ENCODE results near the gene TTC13. TPM values are rescaled to one million over a fixed set of nuclear protein-coding genes. Genes with fewer than 3 reads are reported as not detected.

The TTC13 gene
- total and polyA plus RNA-seq, 2 of the 4 experiments (the other 2 are of a cell fraction): 6.1 to 9.1 TPM

- in situ Hi-C loops (cut with MboI; ENCODE audit: low sequenced_read_pairs) (no loop called here), intact Hi-C loops (cut with micrococcal nuclease) (no loop called here), dilution Hi-C loops (cut with HindIII; ENCODE audit: low sequenced_read_pairs, unreplicated experiment) (no loop called here)
- POLR2A ChIA-PET (ENCODE audit: unreplicated experiment): interaction anchor here (0.5 kb wide), 1 partner anchor 11 kb away, joined by 4 read pairs; no protein-coding TSS in a partner anchor
- no CpG with 5 or more reads among the region's 4 CpGs for WGBS, 2 experiments (ENCODE audit: extremely low coverage in 2 of 2, insufficient read length in 1 of 2)
- peaks cover 3% of the 10 kb centered on the region for H3K36me3 ChIP-seq (ENCODE audit: control insufficient read depth, insufficient read depth, low read length)
- H4K8ac ChIP-seq (ENCODE audit: low read depth in 2 of 2, low read length in 2 of 2): peak overlapping the region in 1 of 2 experiments; percentile 13; a peak in 1 of 4 replicates
- H2AK5ac ChIP-seq (ENCODE audit: low read depth, low read length): no peak overlapping the region
- H4K5ac ChIP-seq (ENCODE audit: low read depth, low read length): no peak overlapping the region
- peak; percentile 94 for DNase-seq
- no peak overlapping the region for H2AK9ac ChIP-seq (replicated peaks; ENCODE audit: low read depth, low read length, poor library complexity)
- H3K27ac ChIP-seq (ENCODE audit: insufficient read depth, low read length): peak overlapping the region; percentile 62
- H3K4me3 ChIP-seq (ENCODE audit: insufficient read depth, low read depth, low read length): no peak overlapping the region
- H3K4me2 ChIP-seq (ENCODE audit: low read depth, low read length): peak overlapping the region; percentile 65
- no peak overlapping the region for H2AFZ ChIP-seq (replicated peaks; ENCODE audit: low read length, poor library complexity)
- H3K14ac ChIP-seq (replicated peaks; ENCODE audit: low read depth, low read length): no peak overlapping the region
- no peak for TF ChIP-seq SMC3 (IDR thresholded peaks at IDR 0.05; ENCODE audit: low read depth, low read length)
- no peak for TF ChIP-seq CHD1 (IDR thresholded peaks at IDR 0.05; ENCODE audit: low read depth, low read length)
- peak; percentile 68 for TF ChIP-seq MAFK (IDR thresholded peaks at IDR 0.05; ENCODE audit: low read depth, low read length)
- no peak for TF ChIP-seq RFX5 (IDR thresholded peaks at IDR 0.05; ENCODE audit: low read depth, low read length)
- no peak for TF ChIP-seq BHLHE40 (IDR thresholded peaks at IDR 0.05; ENCODE audit: low read depth, low read length)
- no peak for TF ChIP-seq RAD21 (IDR thresholded peaks at IDR 0.05; ENCODE audit: low read length)
- no peak for TF ChIP-seq POLR2A (IDR thresholded peaks at IDR 0.05; ENCODE audit: low read depth, low read length)
- TF ChIP-seq MXI1 (IDR thresholded peaks at IDR 0.05; ENCODE audit: borderline replicate concordance, low read depth, low read length): peak; percentile 71; the same call in 1 of the 2 replicates
- TF ChIP-seq CEBPB (IDR thresholded peaks at IDR 0.05; ENCODE audit: low read depth, low read length): peak; percentile 85
- no peak for TF ChIP-seq ELK1 (IDR thresholded peaks at IDR 0.05; ENCODE audit: borderline replicate concordance, low read depth, low read length)
- no peak for TF ChIP-seq CTCF (conservative IDR thresholded peaks at IDR 0.05; ENCODE audit: low read depth, low read length)
- TF ChIP-seq, protein P1, sequence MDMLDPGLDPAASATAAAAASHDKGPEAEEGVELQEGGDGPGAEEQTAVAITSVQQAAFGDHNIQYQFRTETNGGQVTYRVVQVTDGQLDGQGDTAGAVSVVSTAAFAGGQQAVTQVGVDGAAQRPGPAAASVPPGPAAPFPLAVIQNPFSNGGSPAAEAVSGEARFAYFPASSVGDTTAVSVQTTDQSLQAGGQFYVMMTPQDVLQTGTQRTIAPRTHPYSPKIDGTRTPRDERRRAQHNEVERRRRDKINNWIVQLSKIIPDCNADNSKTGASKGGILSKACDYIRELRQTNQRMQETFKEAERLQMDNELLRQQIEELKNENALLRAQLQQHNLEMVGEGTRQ (IDR thresholded peaks at IDR 0.05; ENCODE audit: low read depth, low read length): 0 out of 2 replicates have a peak, but pooled peaks have one; percentile 44
- peak; percentile 43; the same call in 1 of the 2 replicates for TF ChIP-seq FOS (IDR thresholded peaks at IDR 0.05; ENCODE audit: low read depth, low read length)
- no peak for TF ChIP-seq RCOR1 (IDR thresholded peaks at IDR 0.05; ENCODE audit: insufficient replicate concordance, low read length)
- TF ChIP-seq NFE2L2 (IDR thresholded peaks at IDR 0.05; ENCODE audit: low read depth, low read length): no peak
- TF ChIP-seq MAZ (IDR thresholded peaks at IDR 0.05; ENCODE audit: borderline replicate concordance, low read depth, low read length): no peak
- peak; percentile 8 for ATAC-seq (ENCODE audit: low read depth)
- no peak overlapping the region for H2BK15ac ChIP-seq (ENCODE audit: low read depth, low read length)
- H2BK5ac ChIP-seq (ENCODE audit: low read depth, low read length, poor library complexity, severe bottlenecking): peak overlapping the region; percentile 28
- H2BK20ac ChIP-seq (ENCODE audit: low read depth, low read length): no peak overlapping the region
- H3K4ac ChIP-seq (ENCODE audit: low read depth, low read length): no peak overlapping the region
- no peak overlapping the region for H2BK120ac ChIP-seq (ENCODE audit: low read depth, low read length)
- H3K9ac ChIP-seq (ENCODE audit: low read depth, low read length): no peak overlapping the region; the same call in 1 of the 2 replicates
- CTCF ChIA-PET: no interaction called here
- H3K56ac ChIP-seq (ENCODE audit: extremely low read depth, insufficient read depth, low read length): no peak overlapping the region
- no peak overlapping the region; the same call in 1 of the 2 replicates for H3K18ac ChIP-seq (ENCODE audit: low read depth, low read length)
- peaks cover 38 to 49% of the 10 kb centered on the region in 2 experiments for H3K79me1 ChIP-seq (ENCODE audit: low read depth in 1 of 2, low read length in 2 of 2)
- H3K23ac ChIP-seq (ENCODE audit: low read depth, low read length): no peak overlapping the region
- H3K27me3 ChIP-seq (ENCODE audit: control insufficient read depth, insufficient read depth, low read length): no peaks in the 10 kb centered on the region
- H3K4me1 ChIP-seq (ENCODE audit: control insufficient read depth, insufficient read depth, low read length): peaks cover 6% of the 10 kb centered on the region
- no TSS peak for BruUV-seq (replicated peaks)
- no peaks in the 10 kb centered on the region for H4K20me1 ChIP-seq (ENCODE audit: insufficient read depth, low read length)
- 0 out of 2 replicates have a peak, but pooled peaks cover 5% of the 10 kb centered on the region for H3K9me1 ChIP-seq (ENCODE audit: insufficient read depth, low read length)
- no peak overlapping the region for H4K91ac ChIP-seq (ENCODE audit: insufficient read depth, low read depth, low read length)
- no peaks in the 10 kb centered on the region for H3K9me3 ChIP-seq (ENCODE audit: control insufficient read depth, insufficient read depth, low read length)
Observed at GRCh38 chr1:230982696-230983095, 4.0 kb upstream of the TTC13 start.
